H9 (cell line): ENCODE measurements around the gene MX1. TPM values are rescaled to one million over a fixed set of nuclear protein-coding genes. Genes with fewer than 3 reads are reported as not detected.
"Not testable (repeated sequence)": the region's sequence is repeated elsewhere in the genome, so short reads cannot be mapped to it uniquely, and the experiment has no call there.

ENCODE experiments used
- DNase-seq: peaks from one replicate; pipeline ENCODE4 v3.0.0-alpha.2; 2017
- H2AFZ ChIP-seq: one replicate; pipeline ENCODE4 v1.6.1; 2013; ENCODE audit warnings: mild to moderate bottlenecking, low read length, control low read depth, moderate library complexity
- H2AK5ac ChIP-seq: 2 replicates; pipeline ENCODE4 v1.6.1; 2013; ENCODE audit warnings: low read length, control low read depth, mixed read lengths; ENCODE audit not compliant: insufficient read length
- H2BK120ac ChIP-seq: one replicate; pipeline ENCODE4 v1.6.1; 2013; ENCODE audit warnings: low read depth, mild to moderate bottlenecking, low read length, control low read depth, inconsistent platforms; ENCODE audit not compliant: poor library complexity, severe bottlenecking
- H2BK12ac ChIP-seq: 2 replicates; pipeline ENCODE4 v1.6.1; 2013; ENCODE audit warnings: low read length, control low read depth, mixed read lengths, low read depth; ENCODE audit not compliant: insufficient read length
- H2BK15ac ChIP-seq: 2 replicates; pipeline ENCODE4 v1.6.1; 2013; ENCODE audit warnings: low read depth, low read length, control low read depth
- H2BK20ac ChIP-seq: one replicate; pipeline ENCODE4 v1.6.1; 2013; ENCODE audit warnings: low read depth, mild to moderate bottlenecking, low read length, control low read depth, inconsistent platforms; ENCODE audit not compliant: poor library complexity, severe bottlenecking
- H2BK5ac ChIP-seq: 2 replicates; pipeline ENCODE4 v1.6.1; 2013; ENCODE audit warnings: low read length, control low read depth, mixed read lengths; ENCODE audit not compliant: insufficient read length
- H3K14ac ChIP-seq: 2 replicates; pipeline ENCODE4 v1.6.1; 2013; ENCODE audit warnings: low read length, control low read depth; ENCODE audit not compliant: insufficient read depth
- H3K18ac ChIP-seq: 2 replicates; pipeline ENCODE4 v1.6.1; 2013; ENCODE audit warnings: low read depth, mild to moderate bottlenecking, mixed read lengths, low read length, control low read depth; ENCODE audit not compliant: insufficient read length
- H3K23ac ChIP-seq: 2 replicates; pipeline ENCODE4 v1.6.1; 2013; ENCODE audit warnings: low read length, control low read depth, mixed read lengths, low read depth; ENCODE audit not compliant: insufficient read length
- H3K23me2 ChIP-seq: 2 replicates; pipeline ENCODE4 v1.6.1; 2013; ENCODE audit warnings: low read depth, mild to moderate bottlenecking, mixed read lengths, low read length, control low read depth; ENCODE audit not compliant: insufficient read length, poor library complexity, severe bottlenecking
- H3K27ac ChIP-seq: 2 replicates; pipeline ENCODE4 v1.5.1; 2013; ENCODE audit warnings: low read length, control low read depth, mixed read lengths, low read depth; ENCODE audit not compliant: insufficient read length
- H3K27me3 ChIP-seq: 2 replicates; pipeline ENCODE4 v1.6.1; 2013; ENCODE audit warnings: low read length, control low read depth, inconsistent platforms; ENCODE audit not compliant: insufficient read depth
- H3K4ac ChIP-seq: 2 replicates; pipeline ENCODE4 v1.6.1; 2013; ENCODE audit warnings: low read depth, mild to moderate bottlenecking, control low read depth, inconsistent platforms, low read length, moderate library complexity
- H3K4me1 ChIP-seq: 2 replicates; pipeline ENCODE4 v1.6.1; 2013; ENCODE audit warnings: low read length, control low read depth, inconsistent platforms; ENCODE audit not compliant: insufficient read depth
- H3K4me2 ChIP-seq: 2 replicates; pipeline ENCODE4 v1.6.1; 2013; ENCODE audit warnings: low read length, control low read depth, mixed read lengths; ENCODE audit not compliant: insufficient read length, insufficient read depth
- H3K56ac ChIP-seq: 2 replicates; pipeline ENCODE4 v1.6.1; 2013; ENCODE audit warnings: low read depth, mild to moderate bottlenecking, mixed read lengths, low read length, control low read depth; ENCODE audit not compliant: insufficient read length
- H3K79me1 ChIP-seq: 2 replicates; pipeline ENCODE4 v1.6.1; 2013; ENCODE audit warnings: low read depth, mild to moderate bottlenecking, moderate library complexity, low read length, control low read depth, inconsistent platforms; ENCODE audit not compliant: insufficient read depth, poor library complexity, severe bottlenecking
- H3K79me2 ChIP-seq: 2 replicates; pipeline ENCODE4 v1.6.1; 2013; ENCODE audit warnings: low read length, control low read depth, inconsistent platforms; ENCODE audit not compliant: insufficient read depth
- H3K9ac ChIP-seq: 2 replicates; pipeline ENCODE4 v1.6.1; 2013; ENCODE audit warnings: low read length, control low read depth, mixed read lengths; ENCODE audit not compliant: insufficient read length; ENCODE audit errors: extremely low read depth
- H3K9me3 ChIP-seq: one replicate; pipeline ENCODE4 v1.6.1; 2013; ENCODE audit warnings: low read depth, low read length, inconsistent platforms; ENCODE audit not compliant: control insufficient read depth
- H3T11ph ChIP-seq: one replicate; pipeline ENCODE4 v1.6.1; 2013; ENCODE audit warnings: mild to moderate bottlenecking, low read length, control low read depth, inconsistent platforms
- H4K20me1 ChIP-seq: one replicate; pipeline ENCODE4 v1.6.1; 2013; ENCODE audit not compliant: control insufficient read depth, insufficient read length, insufficient read depth
- H4K5ac ChIP-seq: 2 replicates; pipeline ENCODE4 v1.6.1; 2013; ENCODE audit warnings: low read depth, mild to moderate bottlenecking, mixed read lengths, low read length, control low read depth; ENCODE audit not compliant: insufficient read length
- H4K8ac ChIP-seq: replicated peaks from 2 replicates; pipeline ENCODE4 v1.6.1; 2013; ENCODE audit warnings: low read length, control low read depth, mixed read lengths, low read depth; ENCODE audit not compliant: insufficient read length
- H4K91ac ChIP-seq: 2 replicates; pipeline ENCODE4 v1.6.1; 2013; ENCODE audit warnings: low read depth, mild to moderate bottlenecking, moderate library complexity, mixed read lengths, low read length, control low read depth; ENCODE audit not compliant: insufficient read length
- H3K27ac Mint-ChIP-seq, 3 experiments: 2 replicates in 2 of 3; 3 replicates in 1 of 3; pipeline ENCODE4 v1.8.0; 2020 to 2021; ENCODE audit warnings: mixed read lengths in 3 of 3, mild to moderate bottlenecking in 1 of 3, moderate library complexity in 1 of 3
- H3K27me3 Mint-ChIP-seq: 2 replicates; pipeline ENCODE4 v1.8.0; 2021; ENCODE audit warnings: low read depth, mild to moderate bottlenecking, moderate library complexity, mixed read lengths
- H3K36me3 Mint-ChIP-seq, 3 experiments: 2 replicates in 2 of 3; 3 replicates in 1 of 3; pipeline ENCODE4 v1.8.0; 2020 to 2021; ENCODE audit warnings: low read depth in 3 of 3, mixed read lengths in 3 of 3; ENCODE audit not compliant: insufficient read depth in 1 of 3
- H3K4me1 Mint-ChIP-seq, 2 experiments: 2 replicates each; pipeline ENCODE4 v1.8.0; 2020; ENCODE audit warnings: mixed read lengths in 2 of 2
- H3K4me3 Mint-ChIP-seq, 2 experiments: 2 replicates in 1 of 2; 3 replicates in 1 of 2; pipeline ENCODE4 v1.8.0; 2020 to 2021; ENCODE audit warnings: mild to moderate bottlenecking in 2 of 2, mixed read lengths in 2 of 2, moderate library complexity in 1 of 2
- H3K9me3 Mint-ChIP-seq, 2 experiments: 2 replicates in 1 of 2; 3 replicates in 1 of 2; pipeline ENCODE4 v1.8.0; 2020; ENCODE audit warnings: mild to moderate bottlenecking in 2 of 2, mixed read lengths in 2 of 2, moderate library complexity in 1 of 2
- WGBS: extraction: QIAGEN DNeasy Blood & Tissue Kit; methylation state at CpG from one replicate; pipeline ENCODE4 v1.1.7; 2013; ENCODE audit warnings: missing lambda C conversion rate, low lambda C conversion rate, mixed read lengths; ENCODE audit not compliant: insufficient read length; ENCODE audit errors: extremely low coverage; 5-methylcytosine and 5-hydroxymethylcytosine counted together
- total RNA-seq: library from RNA; stranded (reverse); gene quantifications from 2 replicates; pipeline ENCODE4 v1.2.1, GENCODE V29; 2021
- TF ChIP-seq, protein P1 (sequence below): fragments of 200-600 bp; sonication (generic); conservative IDR thresholded peaks from 3 replicates; pipeline ENCODE4 v1.8.0; 2021; ENCODE audit warnings: antibody characterized with exemption, mild to moderate bottlenecking

MX1 gene
- total RNA-seq, 1 experiment from 2014 or later: 6.3 TPM

DNA sequence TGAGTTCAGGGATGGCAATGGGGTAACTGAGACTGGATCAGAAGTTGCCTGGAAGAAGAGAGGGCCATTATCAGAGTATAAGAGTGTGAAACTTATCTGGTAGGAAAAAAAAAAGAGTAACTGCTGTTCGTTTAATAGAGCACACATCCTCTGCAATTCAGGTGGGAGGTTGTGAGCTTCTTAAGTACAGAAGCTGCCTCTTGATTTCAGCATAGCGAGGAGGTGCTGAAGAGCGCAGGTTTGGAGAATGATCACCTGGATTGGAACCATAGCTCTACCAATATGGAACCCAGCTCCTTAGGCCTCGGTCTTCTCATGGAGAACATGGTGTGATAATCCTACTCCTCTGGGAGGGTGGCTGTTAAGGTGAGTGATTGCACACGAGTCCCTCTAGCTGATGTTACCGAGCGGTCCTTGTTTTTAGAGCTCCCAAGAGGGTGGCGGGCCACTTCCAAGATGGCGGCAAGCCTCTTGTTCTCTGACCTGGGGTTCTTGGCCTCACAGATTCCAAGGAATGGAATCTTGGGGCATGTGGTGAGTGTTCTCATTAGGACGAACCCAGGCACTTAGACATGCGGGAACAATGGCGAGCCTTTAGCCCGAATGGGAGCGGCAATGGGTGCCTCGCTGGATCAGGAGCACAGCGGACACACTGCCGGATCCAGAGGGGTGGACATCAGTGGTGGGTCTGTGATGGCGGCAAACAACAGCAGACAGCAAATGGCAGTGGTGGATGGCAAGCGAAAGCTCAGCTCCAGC is 3.3 kb upstream of the MX1 start:
- Histone ChIP-seq H4K5ac (no peak overlapping the region), H2BK15ac (no peak overlapping the region), H3K9me3 (no peaks in the 10 kb centered on the region), H3K9ac (no peak overlapping the region), H2BK20ac (no peak overlapping the region), H3T11ph (no peak overlapping the region), H2AK5ac (no peak overlapping the region), H3K14ac (no peak overlapping the region), H4K8ac (no peak overlapping the region), H3K56ac (no peak overlapping the region), H4K91ac (no peak overlapping the region), H3K27me3 (peaks cover 2% of the 10 kb centered on the region; the same call in 1 of the 2 replicates), H3K23me2 (peaks cover 7% of the 10 kb centered on the region), H2BK5ac (no peak overlapping the region), H3K18ac (no peak overlapping the region), H3K4ac (no peak overlapping the region), H3K4me1 (peaks cover 4% of the 10 kb centered on the region; the same call in 1 of the 2 replicates), H2BK12ac (no peak overlapping the region), H2AFZ (no peak overlapping the region), H3K79me2 (no peaks in the 10 kb centered on the region), H4K20me1 (no peaks in the 10 kb centered on the region), H3K23ac (no peak overlapping the region), H3K4me2 (no peak overlapping the region), H2BK120ac (no peak overlapping the region), H3K27ac (no peak overlapping the region), H3K79me1 (no peaks in the 10 kb centered on the region)
- no peak overlapping the region for H3K4me3 Mint-ChIP-seq
- peaks cover 0 to 6% of the 10 kb centered on the region in 2 experiments; a peak in 3 of 5 replicates for H3K9me3 Mint-ChIP-seq
- no CpG with 5 or more reads among the region's 19 CpGs for WGBS
- no peak for DNase-seq
- H3K4me1 Mint-ChIP-seq: peaks cover 39 to 42% of the 10 kb centered on the region in 2 experiments
- H3K36me3 Mint-ChIP-seq: peaks cover 0 to 4% (median 2%) of the 10 kb centered on the region in 3 experiments; a peak in 4 of 7 replicates
- TF ChIP-seq, protein P1, sequence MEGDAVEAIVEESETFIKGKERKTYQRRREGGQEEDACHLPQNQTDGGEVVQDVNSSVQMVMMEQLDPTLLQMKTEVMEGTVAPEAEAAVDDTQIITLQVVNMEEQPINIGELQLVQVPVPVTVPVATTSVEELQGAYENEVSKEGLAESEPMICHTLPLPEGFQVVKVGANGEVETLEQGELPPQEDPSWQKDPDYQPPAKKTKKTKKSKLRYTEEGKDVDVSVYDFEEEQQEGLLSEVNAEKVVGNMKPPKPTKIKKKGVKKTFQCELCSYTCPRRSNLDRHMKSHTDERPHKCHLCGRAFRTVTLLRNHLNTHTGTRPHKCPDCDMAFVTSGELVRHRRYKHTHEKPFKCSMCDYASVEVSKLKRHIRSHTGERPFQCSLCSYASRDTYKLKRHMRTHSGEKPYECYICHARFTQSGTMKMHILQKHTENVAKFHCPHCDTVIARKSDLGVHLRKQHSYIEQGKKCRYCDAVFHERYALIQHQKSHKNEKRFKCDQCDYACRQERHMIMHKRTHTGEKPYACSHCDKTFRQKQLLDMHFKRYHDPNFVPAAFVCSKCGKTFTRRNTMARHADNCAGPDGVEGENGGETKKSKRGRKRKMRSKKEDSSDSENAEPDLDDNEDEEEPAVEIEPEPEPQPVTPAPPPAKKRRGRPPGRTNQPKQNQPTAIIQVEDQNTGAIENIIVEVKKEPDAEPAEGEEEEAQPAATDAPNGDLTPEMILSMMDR: no peak
- H3K27ac Mint-ChIP-seq: no peak overlapping the region; a peak in 1 of 7 replicates
- peaks cover 43% of the 10 kb centered on the region for H3K27me3 Mint-ChIP-seq

DNA sequence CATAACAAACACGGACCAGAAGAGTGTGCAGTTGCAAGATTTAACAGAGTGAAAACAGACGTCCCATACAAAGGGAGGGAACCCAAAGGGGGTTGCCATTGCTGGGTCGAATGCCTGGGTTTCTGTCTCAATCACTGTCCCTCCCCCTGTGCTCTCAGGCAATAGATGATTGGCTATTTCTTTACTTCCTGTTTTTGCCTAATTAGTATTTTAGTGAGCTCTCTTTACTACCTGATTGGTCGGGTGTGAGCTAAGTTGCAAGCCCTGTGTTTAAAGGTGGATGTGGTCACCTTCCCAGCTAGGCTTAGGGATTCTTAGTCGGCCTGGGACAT is 2.8 kb upstream of the MX1 start:
- Mint-ChIP-seq H3K27me3 (peaks cover 48% of the 10 kb centered on the region), H3K4me1 (peaks cover 39 to 47% of the 10 kb centered on the region in 2 experiments)
- H2BK120ac ChIP-seq, H2BK12ac ChIP-seq, H2AK5ac ChIP-seq, H2BK5ac ChIP-seq, H3K18ac ChIP-seq, H3K23me2 ChIP-seq, H3K79me1 ChIP-seq, H4K5ac ChIP-seq, H2BK15ac ChIP-seq, H3K4me3 Mint-ChIP-seq, H3K9me3 ChIP-seq, H3K56ac ChIP-seq, H3K27me3 ChIP-seq, H4K20me1 ChIP-seq, H3K79me2 ChIP-seq, H3K9me3 Mint-ChIP-seq, H2BK20ac ChIP-seq, H3K36me3 Mint-ChIP-seq, H2AFZ ChIP-seq, H3K4me2 ChIP-seq, H3K27ac ChIP-seq, H3K14ac ChIP-seq, H3K4me1 ChIP-seq, H4K8ac ChIP-seq, H3K27ac Mint-ChIP-seq, H3K9ac ChIP-seq, H3T11ph ChIP-seq, H3K4ac ChIP-seq, DNase-seq, H3K23ac ChIP-seq, H4K91ac ChIP-seq: not testable (repeated sequence)
- whole genome bisulfite sequencing: no CpG with 5 or more reads among the region's 5 CpGs
